H1 (cell line): ENCODE data around the gene DENND2D. TPM values are rescaled to one million over a fixed set of nuclear protein-coding genes. Genes with fewer than 3 reads are reported as not detected.

ENCODE experiments used
- CTCF ChIA-PET: fragments of 300-600 bp; sonication (Branson Sonifier 250); formaldehyde crosslinking; loops from one replicate; lab custom pipeline; 2021; ENCODE audit not compliant: partially characterized antibody; lab: Charles Lee
- POLR2A ChIA-PET: fragments of 300-600 bp; sonication (Branson Sonifier 250); formaldehyde crosslinking; loops from one replicate; lab custom pipeline; 2021; ENCODE audit warnings: inconsistent platforms; ENCODE audit not compliant: partially characterized antibody; lab: Charles Lee
- DNase-seq, 2 experiments: peaks; one replicate each; pipeline versions ENCODE4 v3.0.0 to v3.0.0-alpha.2; 2010 to 2022; ENCODE audit warnings: low spot score in 2 of 2, low read depth in 1 of 2, mixed read lengths in 1 of 2
- FAIRE-seq: peaks from 2 replicates; lab custom pipeline; 2011; peaks lifted over from hg19 to GRCh38; lab: Jason Lieb, UNC
- H2AFZ ChIP-seq: 2 replicates; pipeline ENCODE4 v1.8.1; 2012; ENCODE audit warnings: low read length, inconsistent platforms
- H2AK5ac ChIP-seq: 2 replicates; pipeline ENCODE4 v1.6.1; 2013; ENCODE audit warnings: low read depth, low read length
- H2BK120ac ChIP-seq: replicated peaks from 2 replicates; pipeline ENCODE3; 2013; ENCODE audit warnings: low read depth, low read length, inconsistent platforms
- H2BK12ac ChIP-seq: 2 replicates; pipeline ENCODE4 v1.6.1; 2013; ENCODE audit warnings: low read depth, low read length
- H2BK15ac ChIP-seq: 2 replicates; pipeline ENCODE4 v1.6.1; 2013; ENCODE audit warnings: low read length
- H2BK20ac ChIP-seq: 2 replicates; pipeline ENCODE4 v1.6.1; 2013; ENCODE audit warnings: low read length
- H2BK5ac ChIP-seq: 2 replicates; pipeline ENCODE4 v1.6.1; 2013; ENCODE audit warnings: low read depth, low read length
- H3K14ac ChIP-seq: 2 replicates; pipeline ENCODE4 v1.6.1; 2013; ENCODE audit warnings: inconsistent platforms; ENCODE audit not compliant: insufficient read length
- H3K18ac ChIP-seq: 2 replicates; pipeline ENCODE4 v1.6.1; 2013; ENCODE audit warnings: low read length; ENCODE audit errors: extremely low read depth
- H3K23ac ChIP-seq: 2 replicates; pipeline ENCODE4 v1.6.1; 2013; ENCODE audit warnings: inconsistent platforms; ENCODE audit not compliant: insufficient read length
- H3K23me2 ChIP-seq: 2 replicates; pipeline ENCODE4 v1.6.1; 2013; ENCODE audit warnings: low read depth, low read length
- H3K27ac ChIP-seq: 2 replicates; pipeline ENCODE4 v1.6.1; 2011; ENCODE audit warnings: low read depth, low read length, inconsistent platforms
- H3K27me3 ChIP-seq, 4 experiments: replicated peaks in 1 of 4; 1 replicate in 1 of 4; 2 replicates in 3 of 4; pipeline versions ENCODE4 v1.6.1 to v1.8.1; 2011 to 2013; ENCODE audit warnings: low read length in 3 of 4, mild to moderate bottlenecking in 3 of 4, inconsistent platforms in 2 of 4, mixed read lengths in 2 of 4, moderate library complexity in 1 of 4; ENCODE audit not compliant: control insufficient read depth in 3 of 4, insufficient read depth in 3 of 4; ENCODE audit errors: extremely low read depth in 1 of 4
- H3K36me3 ChIP-seq, 4 experiments: 2 replicates each; pipeline versions ENCODE4 v1.6.1 to v1.8.1; 2011 to 2013; ENCODE audit warnings: mild to moderate bottlenecking in 4 of 4, low read length in 3 of 4, moderate library complexity in 2 of 4, control low read depth in 1 of 4, inconsistent platforms in 1 of 4; ENCODE audit not compliant: insufficient read depth in 4 of 4, control insufficient read depth in 2 of 4
- H3K4ac ChIP-seq: replicated peaks from 2 replicates; pipeline ENCODE3; 2013; ENCODE audit warnings: low read length, low read depth, mixed read lengths, inconsistent platforms; ENCODE audit not compliant: insufficient read length
- H3K4me1 ChIP-seq, 4 experiments: replicated peaks in 1 of 4; 1 replicate in 1 of 4; 2 replicates in 3 of 4; pipeline versions ENCODE4 v1.6.1 to v1.8.1; 2011 to 2013; ENCODE audit warnings: low read length in 3 of 4, inconsistent platforms in 2 of 4, mixed read lengths in 1 of 4; ENCODE audit not compliant: insufficient read depth in 4 of 4, control insufficient read depth in 3 of 4
- H3K4me2 ChIP-seq, 2 experiments: 2 replicates each; pipeline versions ENCODE4 v1.6.1 to v1.8.1; 2011 to 2013; ENCODE audit warnings: low read depth in 2 of 2, low read length in 2 of 2, control low read depth in 1 of 2, inconsistent platforms in 1 of 2, mild to moderate bottlenecking in 1 of 2; ENCODE audit not compliant: insufficient read depth in 1 of 2
- H3K4me3 ChIP-seq, 4 experiments: fragments of 200-600, 300-600 bp in 1 of 4; sonication (generic), shearing (Covaris generic), sonication (Bioruptor Twin) in 1 of 4; 2 replicates each; pipeline versions ENCODE4 v1.5.1 to v1.8.1; 2011 to 2016; ENCODE audit warnings: low read length in 4 of 4, low read depth in 3 of 4, control low read depth in 2 of 4, inconsistent platforms in 2 of 4, mild to moderate bottlenecking in 2 of 4, mixed read lengths in 1 of 4, moderate library complexity in 1 of 4; ENCODE audit not compliant: insufficient read depth in 2 of 4; ENCODE audit errors: extremely low read depth in 1 of 4
- H3K56ac ChIP-seq: replicated peaks from 2 replicates; pipeline ENCODE3; 2013; ENCODE audit warnings: low read depth, mild to moderate bottlenecking, mixed read lengths, low read length, inconsistent platforms; ENCODE audit not compliant: insufficient read length
- H3K79me1 ChIP-seq: 2 replicates; pipeline ENCODE4 v1.6.1; 2013; ENCODE audit warnings: low read depth, low read length, control low read depth
- H3K79me2 ChIP-seq, 2 experiments: 2 replicates each; pipeline versions ENCODE4 v1.6.1 to v1.8.1; 2012 to 2013; ENCODE audit warnings: low read length in 2 of 2, mild to moderate bottlenecking in 2 of 2, inconsistent platforms in 1 of 2; ENCODE audit not compliant: insufficient read depth in 2 of 2, control insufficient read depth in 1 of 2
- H3K9ac ChIP-seq, 4 experiments: replicated peaks in 1 of 4; 1 replicate in 1 of 4; 2 replicates in 3 of 4; pipeline versions ENCODE4 v1.6.1 to v1.8.1; 2011 to 2013; ENCODE audit warnings: low read depth in 3 of 4, low read length in 3 of 4, control low read depth in 2 of 4, mild to moderate bottlenecking in 2 of 4, moderate library complexity in 2 of 4, inconsistent platforms in 1 of 4; ENCODE audit errors: extremely low read depth in 1 of 4
- H3K9me3 ChIP-seq, 2 experiments: 2 replicates each; pipeline versions ENCODE4 v1.6.1 to v1.8.1; 2012 to 2013; ENCODE audit warnings: mild to moderate bottlenecking in 2 of 2, moderate library complexity in 2 of 2, control low read depth in 1 of 2, inconsistent platforms in 1 of 2, low read depth in 1 of 2, low read length in 1 of 2, mixed read lengths in 1 of 2; ENCODE audit not compliant: insufficient read depth in 2 of 2
- H4K20me1 ChIP-seq, 2 experiments: replicated peaks in 1 of 2; 2 replicates each; pipeline versions ENCODE3 to v1.8.1; 2011 to 2013; ENCODE audit warnings: inconsistent platforms in 2 of 2, low read length in 2 of 2, mild to moderate bottlenecking in 1 of 2; ENCODE audit not compliant: insufficient read depth in 2 of 2, control insufficient read depth in 1 of 2
- H4K5ac ChIP-seq: 2 replicates; pipeline ENCODE4 v1.6.1; 2013; ENCODE audit warnings: low read length, low read depth, mixed read lengths, inconsistent platforms; ENCODE audit not compliant: insufficient read length
- H4K8ac ChIP-seq: 2 replicates; pipeline ENCODE4 v1.8.0; 2013; ENCODE audit warnings: mild to moderate bottlenecking, moderate library complexity, low read length, inconsistent platforms; ENCODE audit not compliant: insufficient read depth; ENCODE audit errors: extremely low read depth
- H4K91ac ChIP-seq: replicated peaks from 2 replicates; pipeline ENCODE3; 2013; ENCODE audit warnings: low read length, mixed read lengths, inconsistent platforms; ENCODE audit not compliant: insufficient read length
- ASH2L ChIP-seq: fragments of 200-600, 300-600 bp; sonication (generic); IDR thresholded peaks from one replicate; pipeline ENCODE4 v1.7.1; 2017; ENCODE audit warnings: low read length
- BCL11A ChIP-seq, 2 experiments: IDR thresholded peaks; one replicate each; pipeline ENCODE4 v1.6.1; 2011; ENCODE audit warnings: low read depth in 2 of 2, low read length in 2 of 2, mild to moderate bottlenecking in 2 of 2
- EZH2 ChIP-seq: fragments of 200-600 bp; sonication (generic); IDR thresholded peaks from 2 replicates; pipeline ENCODE4 v1.7.1; 2012; ENCODE audit warnings: low read depth, mild to moderate bottlenecking, moderate library complexity, low read length, inconsistent platforms; ENCODE audit not compliant: severe bottlenecking
- JUND ChIP-seq: IDR thresholded peaks from 2 replicates; pipeline ENCODE4 v1.6.1; 2011; ENCODE audit warnings: mild to moderate bottlenecking, improper control_type of control experiment, low read length
- POLR2AphosphoS5 ChIP-seq: IDR thresholded peaks from 2 replicates; pipeline ENCODE4 v1.6.1; 2011; ENCODE audit warnings: low read depth, low read length
- RNF2 ChIP-seq: fragments of 200-900, 300-1000 bp; sonication (generic); IDR thresholded peaks from 2 replicates; pipeline ENCODE4 v1.7.1; 2016; ENCODE audit warnings: borderline replicate concordance, low read depth, mild to moderate bottlenecking, antibody characterized with exemption, low read length; ENCODE audit not compliant: poor library complexity, severe bottlenecking; ENCODE audit errors: missing control alignments
- SAP30 ChIP-seq: fragments of 300-600 bp; sonication (generic); IDR thresholded peaks from 2 replicates; pipeline ENCODE4 v1.7.1; 2012; ENCODE audit warnings: low read length, moderate library complexity, mild to moderate bottlenecking, inconsistent platforms; ENCODE audit not compliant: insufficient read depth, insufficient replicate concordance
- polyA plus RNA-seq, 7 experiments: library from polyadenylated mRNA; depleted of rRNA in 3 of 7; stranded (reverse) in 5 of 7; unstranded in 2 of 7; fragments of >200 nt in 5 of 7; fragments of 200-250 nt in 2 of 7; gene quantifications; 1 replicate in 5 of 7; 2 replicates in 1 of 7; 4 replicates in 1 of 7; pipeline versions ENCODE4 v1.2.1 to v1.2.3, GENCODE V29; 2011 to 2013; ENCODE audit warnings: missing spikeins in 2 of 7, mixed read lengths in 2 of 7
- total RNA-seq: library from RNA; stranded (reverse); fragmentation: NEBNext Ultra II Directional; extraction: Animal tissue kit (Norgen Biotek cat#: 25700); gene quantifications from 2 replicates; pipeline ENCODE4 v1.2.1, GENCODE V29; 2021

DENND2D gene
- total and polyA plus RNA-seq, 2 of the 8 experiments (the other 6 are each of a cell fraction or from before 2014, with no cell fraction given), result 0.58 to 1.6 TPM

DNA sequence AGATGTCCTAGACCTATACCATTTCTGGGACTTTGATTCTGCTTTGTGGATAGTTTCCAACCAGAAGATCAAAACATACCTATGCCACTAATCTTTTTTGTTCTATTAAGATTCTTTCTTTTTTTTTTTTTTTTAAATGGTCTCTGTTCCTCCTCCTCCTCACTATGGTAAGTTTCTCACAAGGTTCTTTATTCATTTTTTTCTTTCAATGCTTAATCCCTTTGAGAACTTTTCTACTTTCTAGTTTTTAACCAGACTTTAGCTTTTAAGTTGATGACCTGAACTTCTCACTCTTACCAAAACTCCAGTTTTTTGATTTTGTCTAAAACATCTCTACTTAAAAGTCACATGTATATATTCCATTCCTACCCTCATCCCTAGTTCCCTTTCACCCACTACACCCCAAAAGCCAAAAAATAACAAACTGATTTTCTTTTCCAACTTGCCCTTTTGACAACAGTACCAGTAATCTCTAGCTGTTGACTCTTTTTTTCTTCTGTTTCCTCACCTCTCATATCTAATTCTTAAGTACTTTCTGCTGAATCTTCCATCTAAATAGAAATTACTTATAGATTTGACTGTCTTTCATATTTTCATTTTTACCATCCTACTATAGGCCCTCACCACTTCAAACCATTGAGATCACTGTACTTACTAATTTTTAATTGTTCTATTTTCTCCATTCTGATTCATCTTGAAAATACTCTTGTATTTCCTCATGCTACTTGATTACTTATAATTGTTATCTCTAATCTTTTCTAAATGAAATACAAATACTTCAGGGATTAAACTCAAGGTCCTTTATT is 54.3 kb downstream of the DENND2D start:
- Histone ChIP-seq H3K18ac (no peak overlapping the region), H3K79me2 (peaks cover 10 to 74% of the 10 kb centered on the region in 2 experiments), H2BK20ac (no peak overlapping the region), H2BK5ac (no peak overlapping the region), H3K27me3 (no peaks in the 10 kb centered on the region), H2AFZ (no peak overlapping the region), H3K56ac (no peak overlapping the region), H3K23ac (no peak overlapping the region), H3K14ac (no peak overlapping the region), H3K36me3 (peaks cover 0 to 26% (median 7%) of the 10 kb centered on the region in 4 experiments; a peak in 5 of 8 replicates), H2BK120ac (no peak overlapping the region), H2BK12ac (no peak overlapping the region), H3K4me2 (no peak overlapping the region), H2AK5ac (no peak overlapping the region), H4K5ac (no peak overlapping the region), H4K91ac (no peak overlapping the region), H3K4me3 (no peak overlapping the region), H3K4me1 (peaks cover 0 to 6% (median 0%) of the 10 kb centered on the region in 4 experiments; a peak in 2 of 7 replicates)
- FAIRE-seq, result no peak
- DNase-seq, result no peak
- CTCF ChIA-PET, result interaction anchor here (1.3 kb wide), 1 partner anchor 15 kb away, joined by 3 read pairs; no protein-coding TSS in a partner anchor
- TF ChIP-seq POLR2AphosphoS5, result no peak
- no peak for TF ChIP-seq SAP30
- TF ChIP-seq EZH2, result no peak
- TF ChIP-seq RNF2, result no peak
- no peak for TF ChIP-seq ASH2L
- no peak for TF ChIP-seq JUND
- TF ChIP-seq BCL11A (IDR thresholded peaks at IDR 0.05; ENCODE audit: low read depth in 2 of 2, low read length in 2 of 2), result no peak
- TF ChIP-seq, all 59 proteins: peak for 0
- H3K9me3 ChIP-seq, result no peaks in the 10 kb centered on the region
- H4K20me1 ChIP-seq, result peaks cover 0 to 3% of the 10 kb centered on the region in 2 experiments
- H3K23me2 ChIP-seq, result no peaks in the 10 kb centered on the region; the same call in 1 of the 2 replicates
- H3K79me1 ChIP-seq, result 0 out of 2 replicates have a peak, but pooled peaks cover 3% of the 10 kb centered on the region
- H2BK15ac ChIP-seq, result no peak overlapping the region
- no peak overlapping the region for H3K9ac ChIP-seq
- POLR2A ChIA-PET, result no interaction called here
- H3K27ac ChIP-seq, result no peak overlapping the region
- H3K4ac ChIP-seq, result no peak overlapping the region
- H4K8ac ChIP-seq, result no peak overlapping the region
